NCI-H2196 treated with DMSO at 0.1 percent for 48 hours (cell line): Measurements from ENCODE around the gene OPCML.

Source experiments
- DNase-seq: peaks from one replicate; lab custom pipeline; 2025; ENCODE audit not compliant: unreplicated experiment; lab: John Stamatoyannopoulos, UW

Gene OPCML

DNA sequence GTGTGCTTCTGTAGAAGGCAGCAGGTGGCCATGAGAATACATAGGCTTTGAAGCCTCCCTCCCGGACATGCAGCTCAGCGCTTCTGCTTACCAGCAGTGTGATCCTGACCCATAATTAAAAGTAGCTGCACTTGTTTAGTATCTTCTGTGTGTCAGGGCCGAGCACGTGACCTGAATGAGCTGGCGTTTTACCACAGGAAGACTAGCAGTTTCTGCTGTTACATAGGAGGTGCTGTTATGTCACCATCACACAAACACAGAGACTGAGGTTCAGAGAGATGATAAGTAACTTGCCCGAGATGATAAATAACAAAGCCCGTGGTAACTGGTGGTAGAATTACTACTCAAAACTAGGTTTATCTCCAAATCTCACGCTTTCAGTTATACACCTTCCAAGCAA lies 329.5 kb downstream of the OPCML start:
- DNase-seq, result no peak

DNA sequence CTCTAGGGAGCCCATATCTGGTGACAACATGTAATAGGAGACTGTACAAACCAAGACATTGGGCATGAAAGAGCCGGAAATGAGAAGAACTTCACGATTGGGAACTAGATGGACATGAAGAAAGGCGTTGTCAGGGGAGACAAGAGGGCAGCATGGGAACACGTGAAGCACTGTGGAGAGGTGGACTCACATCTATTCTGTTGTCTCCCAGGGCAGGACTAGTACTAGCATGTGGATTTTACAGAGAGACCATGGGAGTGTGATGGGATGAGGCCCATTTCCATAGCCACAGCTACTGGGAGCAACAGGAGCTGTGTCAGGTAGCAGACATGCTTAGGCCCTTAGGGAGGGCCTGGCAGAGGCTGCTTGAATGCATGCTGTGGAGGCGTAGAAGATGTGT lies 333.9 kb downstream of the OPCML start:
- DNase-seq, result no peak

DNA sequence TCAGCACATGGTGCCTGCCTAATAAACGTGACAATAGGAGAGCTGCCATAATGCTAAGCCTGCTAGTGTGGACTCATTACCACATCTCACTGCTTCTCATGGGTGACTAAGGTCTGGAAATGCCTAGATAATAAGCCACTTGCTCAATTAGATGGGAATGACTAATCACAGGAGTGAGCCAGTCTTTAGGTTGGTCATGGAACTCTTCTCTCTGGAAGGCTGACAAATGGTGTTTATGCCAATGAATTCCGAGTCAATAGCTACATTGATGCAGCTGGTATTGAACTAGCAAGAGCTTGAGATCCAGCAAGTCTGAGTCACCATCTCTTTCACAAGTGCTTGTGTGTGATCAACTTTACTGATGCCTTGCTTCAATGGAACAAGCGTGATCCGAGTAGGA lies 334.9 kb downstream of the OPCML start:
- DNase-seq, result no peak

DNA sequence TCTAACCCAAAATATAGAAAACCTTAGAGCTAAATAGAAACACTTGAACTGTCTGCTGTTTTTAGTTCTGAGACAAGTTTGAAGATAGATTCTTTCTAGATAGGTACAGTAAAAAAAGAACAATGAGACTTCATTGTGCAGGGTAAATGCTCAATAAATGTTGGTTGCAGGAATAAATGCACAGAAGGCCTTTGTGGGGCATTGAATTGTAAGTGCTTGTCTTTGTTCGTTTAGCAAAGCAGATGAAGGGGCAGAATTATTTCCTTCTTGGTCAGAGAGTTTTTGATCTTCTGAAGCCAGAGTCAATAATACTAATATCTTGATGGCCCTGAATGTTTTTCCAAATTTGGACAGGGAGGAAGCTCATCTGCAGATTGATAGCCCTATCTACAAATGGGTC lies 340.4 kb downstream of the OPCML start:
- DNase-seq, result no peak

DNA sequence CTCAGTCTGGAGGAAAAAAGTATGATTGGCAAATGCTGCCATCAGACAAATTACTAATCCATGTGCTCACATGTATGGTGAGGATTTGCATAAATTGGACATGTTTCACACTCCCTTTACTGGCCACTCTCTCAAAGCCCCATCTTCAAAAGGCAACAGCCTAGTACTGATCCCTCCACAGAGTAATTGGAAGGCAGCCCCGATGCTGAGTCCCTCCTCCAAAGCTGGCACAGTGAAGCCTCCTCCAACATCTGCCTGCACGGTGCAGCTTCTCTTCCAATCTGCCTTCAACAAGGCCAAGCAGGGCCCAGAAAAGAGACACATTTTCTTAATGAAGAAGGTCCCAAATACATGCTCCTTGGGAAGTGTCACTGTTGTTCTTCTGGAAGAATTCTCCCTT lies 350.6 kb downstream of the OPCML start:
- no peak for DNase-seq

DNA sequence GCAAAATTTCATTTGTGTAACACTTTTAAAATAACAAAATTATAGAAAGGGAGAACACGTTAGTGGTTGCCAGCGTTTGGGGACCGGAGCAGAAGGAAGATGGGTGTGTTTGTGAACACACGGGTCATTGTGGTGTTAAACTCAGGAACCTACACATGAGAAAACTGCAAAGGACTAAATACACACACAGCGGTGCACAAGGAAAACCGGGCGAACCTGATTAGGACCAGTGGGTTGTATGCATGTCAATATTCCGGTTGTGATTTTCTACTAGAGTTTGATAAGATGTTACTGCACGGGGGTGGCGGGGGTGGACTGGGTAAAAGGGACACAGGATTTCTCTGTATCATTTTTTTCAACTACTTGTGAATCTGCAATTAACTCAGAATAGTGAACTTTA lies 351.2 kb downstream of the OPCML start:
- DNase-seq, result no peak

DNA sequence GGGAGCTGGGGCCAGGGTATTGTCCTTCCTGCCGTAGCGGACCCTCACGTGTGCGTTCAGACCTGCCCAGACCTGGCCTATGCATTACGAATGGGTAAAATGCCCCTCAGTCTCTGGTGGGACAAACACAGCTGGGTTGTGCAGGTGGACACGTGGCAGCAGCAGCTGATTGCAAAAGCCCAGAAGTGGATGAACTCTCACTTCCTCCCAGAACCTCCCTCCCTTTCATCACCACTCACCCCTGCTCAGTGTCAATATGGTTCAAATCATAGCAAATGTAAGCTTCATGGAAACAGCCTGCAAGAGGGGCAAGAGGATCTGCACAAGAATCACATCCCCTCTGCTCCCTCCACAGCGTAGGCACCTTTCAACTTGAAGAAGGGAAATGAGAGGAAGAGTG lies 352.1 kb downstream of the OPCML start:
- no peak for DNase-seq

DNA sequence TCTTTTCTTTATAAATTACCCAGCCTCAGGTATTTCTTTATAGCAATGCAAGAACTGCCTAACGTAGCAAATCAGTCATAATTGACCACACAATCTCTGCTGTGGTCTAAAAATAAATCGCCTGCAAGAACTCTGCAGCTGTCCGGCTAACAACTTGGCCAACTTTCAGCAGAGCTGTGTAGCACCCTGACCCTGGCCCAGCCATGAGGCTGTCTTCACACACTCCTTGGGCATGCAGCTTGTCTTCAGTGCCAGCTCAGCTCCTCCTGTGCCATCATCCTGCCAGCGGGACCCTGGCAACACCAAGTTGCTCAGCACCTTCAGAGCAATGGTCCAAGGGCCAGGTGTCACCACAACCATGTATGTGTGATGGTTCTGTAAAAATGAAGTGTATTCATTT lies 355.6 kb downstream of the OPCML start:
- no peak for DNase-seq

DNA sequence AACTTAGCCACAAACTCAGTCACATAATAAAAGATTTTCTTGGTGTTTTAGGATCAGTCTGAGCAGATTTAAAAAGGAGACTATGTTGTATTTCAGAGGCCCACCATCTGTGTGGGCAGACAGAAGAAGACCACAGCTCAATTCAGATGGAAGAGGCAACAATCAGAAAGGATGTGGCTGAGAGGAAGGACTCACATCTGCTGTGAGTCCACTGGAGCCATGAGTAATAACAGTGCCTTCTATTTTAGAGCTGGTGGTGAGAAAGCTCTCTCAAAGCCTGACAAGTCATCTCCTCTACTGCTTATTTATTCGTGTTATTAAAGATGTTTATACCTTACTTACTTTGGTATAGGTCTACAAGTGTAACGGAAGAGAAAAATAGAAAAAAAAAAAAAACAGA lies 357.2 kb downstream of the OPCML start:
- DNase-seq, result no peak

DNA sequence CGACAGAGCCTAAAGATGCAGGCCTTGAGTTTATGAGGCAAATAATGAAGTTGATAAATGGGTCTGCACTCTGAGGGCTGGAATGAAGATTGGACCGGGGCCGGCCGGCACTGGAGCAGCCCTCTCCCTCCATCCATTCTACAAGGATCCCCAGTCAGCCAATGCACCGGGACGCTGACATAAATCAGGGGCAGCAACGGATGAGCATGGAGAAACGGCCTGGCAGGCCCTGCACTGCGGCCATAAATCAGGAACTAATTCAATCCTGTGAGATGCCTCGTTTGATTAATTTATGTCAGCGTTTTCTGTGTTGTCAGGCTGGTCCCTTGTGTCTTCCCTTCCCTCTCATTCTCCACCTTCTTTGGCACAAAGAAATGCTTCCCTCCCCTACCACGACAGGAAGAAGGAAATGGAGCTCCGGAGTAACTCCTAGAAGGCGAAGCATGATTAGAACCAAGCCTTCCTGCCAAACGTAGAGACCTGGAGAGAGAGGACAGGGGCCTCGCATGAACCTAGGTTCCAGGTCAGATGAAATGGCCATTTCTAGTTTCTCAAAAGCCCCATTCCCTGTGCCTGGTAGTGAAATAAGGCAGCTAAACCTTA lies 358.4 kb downstream of the OPCML start:
- no peak for DNase-seq

DNA sequence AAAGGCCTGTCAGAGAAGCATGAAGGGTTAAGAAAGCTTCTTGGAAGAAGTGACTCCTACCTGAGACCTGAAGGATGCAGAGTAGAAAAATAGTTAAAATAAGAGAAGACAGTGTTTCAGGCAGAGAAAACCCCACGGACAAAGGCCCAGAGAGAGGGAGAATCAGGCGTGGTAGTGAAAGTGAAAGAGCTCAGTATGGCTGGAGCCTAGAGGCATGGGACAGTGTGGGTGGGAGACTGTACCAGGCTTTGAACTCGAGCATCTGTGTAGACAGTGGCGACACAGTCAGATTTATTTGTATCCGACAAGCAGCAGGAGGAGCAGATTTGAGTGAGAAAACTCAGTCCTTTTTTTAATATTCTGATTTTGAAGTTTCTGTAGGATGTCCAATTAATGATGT lies 360.0 kb downstream of the OPCML start:
- DNase-seq, result no peak

DNA sequence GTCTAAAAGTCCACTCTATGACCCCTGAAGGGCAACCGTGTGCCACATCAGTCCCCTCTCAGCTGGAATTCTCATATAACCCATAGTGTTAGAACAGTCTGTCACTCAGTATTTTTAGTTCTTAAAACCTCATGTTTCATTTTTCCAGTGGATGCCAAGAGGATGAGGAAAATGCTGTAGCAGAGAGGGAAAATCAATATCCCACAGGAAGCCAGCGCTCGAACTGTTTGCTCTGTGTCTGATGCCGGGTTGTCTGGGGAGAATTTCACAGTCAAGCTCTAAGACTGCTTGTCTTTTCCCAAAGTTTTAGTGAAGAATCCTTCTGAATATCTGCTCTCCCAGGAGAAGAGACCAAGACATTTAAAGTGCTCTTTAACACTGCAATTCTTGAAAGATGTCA lies 360.9 kb downstream of the OPCML start:
- DNase-seq, result no peak

DNA sequence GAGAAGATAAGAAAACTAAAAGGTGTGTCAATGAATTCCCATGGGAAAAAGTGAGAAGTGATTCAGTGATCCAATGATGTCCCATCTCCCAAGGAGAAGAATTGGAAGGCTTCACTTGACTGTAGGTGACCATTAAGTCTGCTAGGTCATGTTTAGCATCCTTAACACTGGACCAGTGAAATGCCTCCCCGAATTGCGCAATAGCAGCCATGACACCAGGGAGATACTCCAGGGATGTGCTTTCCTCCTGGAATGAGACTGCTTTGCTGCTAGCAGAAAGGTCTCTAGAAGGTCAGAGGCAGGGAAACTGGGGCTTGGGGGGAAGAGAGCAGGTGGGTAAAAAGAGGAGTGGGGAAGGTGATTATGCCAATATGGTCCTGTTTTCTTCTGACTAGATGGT lies 364.3 kb downstream of the OPCML start:
- no peak for DNase-seq

DNA sequence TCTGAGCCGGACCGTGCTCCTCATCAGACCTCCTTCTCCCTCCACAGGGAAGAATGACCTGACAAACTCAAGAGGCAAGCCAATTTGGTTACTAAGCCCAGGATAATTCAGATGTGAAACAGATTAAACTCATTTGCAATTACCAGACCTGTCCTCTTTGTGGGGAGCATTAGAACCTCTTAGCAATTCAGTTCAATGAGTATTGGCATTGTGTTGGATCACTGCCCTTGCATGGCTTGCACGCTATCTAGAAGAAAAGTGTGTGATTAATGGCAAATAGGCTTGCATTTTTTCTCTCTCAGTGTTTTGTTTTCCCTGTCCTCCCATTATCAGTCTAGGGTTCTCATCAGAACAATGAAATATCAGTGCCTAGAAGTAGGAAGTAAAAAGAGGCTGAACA lies 365.6 kb downstream of the OPCML start:
- no peak for DNase-seq

DNA sequence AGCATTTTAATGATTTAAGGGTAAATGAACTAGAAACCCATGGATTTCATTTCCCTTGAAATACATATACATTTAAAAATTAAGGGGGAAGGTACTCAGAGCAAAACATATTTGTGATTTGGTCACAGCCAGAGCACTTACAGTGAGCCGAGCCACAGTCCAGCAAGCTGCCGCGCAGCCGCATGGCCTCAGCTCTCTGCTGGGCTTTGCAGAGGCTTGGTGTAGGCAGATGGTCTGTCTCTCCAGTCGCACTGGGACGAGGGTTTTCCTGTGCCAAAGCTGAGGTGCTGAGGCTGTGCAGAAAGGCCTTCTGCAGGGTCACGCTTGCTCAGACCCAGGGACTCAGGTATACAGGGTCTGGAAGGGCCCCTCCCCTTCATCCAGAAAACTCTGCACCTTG lies 367.3 kb downstream of the OPCML start:
- DNase-seq, result no peak

DNA sequence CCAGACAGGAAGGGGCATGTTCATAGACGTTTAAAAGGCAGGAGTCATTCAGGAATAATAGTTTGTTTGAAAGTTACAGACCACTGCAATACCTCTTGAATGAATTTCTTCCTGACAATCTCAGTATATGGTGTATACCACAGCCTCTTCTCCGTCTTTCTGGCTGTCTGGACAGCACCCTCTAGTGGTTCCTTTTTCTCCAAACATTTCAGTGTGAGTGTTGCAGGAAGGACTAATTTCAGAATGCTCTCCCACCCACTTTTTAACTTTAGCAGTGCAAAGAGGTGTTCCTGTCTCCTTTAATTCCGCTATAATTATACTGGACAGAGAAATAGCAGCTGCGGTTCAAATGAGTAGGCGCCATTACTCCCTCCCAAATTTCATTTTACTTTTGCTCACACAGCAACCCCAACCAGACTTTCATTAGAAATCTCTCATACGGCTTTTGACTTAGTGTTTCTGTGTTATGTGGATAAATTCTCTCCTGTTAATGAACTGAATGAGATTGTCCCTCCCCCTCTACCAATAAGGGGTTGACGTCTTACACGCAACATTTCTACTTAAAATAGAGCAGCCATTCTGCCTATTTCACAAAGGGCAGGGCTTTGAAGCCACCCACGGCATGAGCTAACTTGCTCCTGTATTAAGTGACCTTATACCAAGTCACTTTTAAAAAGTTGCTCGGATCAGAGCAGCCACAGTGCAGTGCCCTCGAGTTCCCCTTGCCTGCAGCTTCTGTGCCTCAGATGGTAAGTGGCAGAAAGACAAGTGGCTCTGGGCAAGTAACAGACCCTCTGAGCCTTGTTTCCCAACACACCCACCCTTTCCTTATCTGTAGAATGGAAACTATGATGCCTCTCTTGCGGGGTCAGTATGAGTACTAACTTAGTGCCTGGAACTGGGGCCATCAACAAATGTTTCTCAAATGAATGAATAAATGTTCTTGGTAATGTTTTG lies 368.6 kb downstream of the OPCML start:
- no peak for DNase-seq

DNA sequence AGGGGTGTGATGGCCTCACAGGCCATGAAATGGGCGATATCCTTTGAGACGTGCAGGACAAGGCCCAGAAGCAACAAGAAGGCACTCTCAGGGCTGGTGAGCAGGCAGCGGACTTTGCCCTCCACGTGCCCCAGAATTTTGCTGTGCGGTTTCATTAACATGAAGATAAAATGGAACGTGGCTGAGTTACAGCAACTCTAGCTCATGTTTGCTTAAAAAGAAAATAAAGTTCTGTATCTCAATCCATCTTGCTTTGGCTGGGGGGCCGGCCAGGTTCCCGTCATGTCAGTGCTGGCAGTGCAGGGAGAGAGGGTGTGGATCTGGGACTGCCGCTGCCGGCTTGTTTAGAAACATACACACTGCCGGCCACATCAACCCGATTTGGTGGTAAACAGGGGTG lies 370.1 kb downstream of the OPCML start:
- DNase-seq, result no peak

DNA sequence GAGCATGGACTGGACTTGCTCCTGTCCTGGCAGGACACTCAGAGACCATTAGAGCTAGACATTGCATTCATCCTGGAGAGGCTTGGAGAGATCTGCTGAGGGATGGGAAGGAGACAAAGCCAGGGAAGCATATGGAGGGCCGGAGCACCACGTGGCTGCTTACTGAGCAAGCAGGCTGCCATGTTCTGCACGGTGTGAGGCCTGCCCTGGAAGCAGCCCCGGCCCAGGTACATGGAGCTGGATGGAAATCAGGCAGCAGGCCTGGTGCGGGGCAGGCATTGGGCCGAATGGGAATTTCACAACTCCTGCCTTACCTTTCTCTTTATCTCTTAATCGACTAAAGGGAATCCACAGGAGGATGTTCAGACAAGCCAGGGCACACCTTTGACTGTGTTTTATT lies 371.5 kb downstream of the OPCML start:
- DNase-seq, result no peak

DNA sequence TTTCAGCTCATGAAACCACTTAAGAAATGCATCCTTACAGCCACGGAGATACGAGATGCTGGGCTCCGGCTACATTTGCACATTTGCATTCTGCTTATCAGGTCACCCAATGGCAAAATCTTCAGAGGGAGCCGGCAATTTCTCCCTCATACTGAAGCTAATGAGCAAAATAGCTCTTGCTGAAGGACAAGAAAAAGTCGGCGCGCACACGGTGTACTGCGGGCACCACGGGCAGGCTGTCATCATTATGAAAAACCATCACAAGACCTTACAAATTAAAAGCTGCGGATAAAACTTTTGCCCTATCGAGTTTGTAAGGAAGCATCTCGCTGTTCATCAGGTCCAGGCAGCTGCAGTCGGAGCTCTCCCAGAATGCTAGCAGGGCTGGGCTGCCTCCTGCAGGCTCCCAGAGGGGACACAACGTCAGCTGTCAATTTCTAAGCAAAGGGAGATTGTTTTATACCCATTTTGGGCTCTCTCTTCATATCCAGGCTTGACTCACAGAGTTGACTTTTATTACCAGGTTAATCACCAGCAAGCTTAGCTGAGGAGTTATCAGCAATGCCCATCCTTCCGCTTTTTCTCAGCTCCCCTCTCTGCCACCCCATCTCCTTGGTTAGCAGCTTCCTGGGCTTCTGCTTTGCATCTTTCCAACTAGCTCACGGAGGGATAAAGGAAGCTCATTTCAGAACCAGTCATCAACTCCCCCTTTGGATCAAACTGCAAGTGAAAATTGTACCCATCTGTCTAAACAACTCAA lies 375.1 kb downstream of the OPCML start:
- DNase-seq, result no peak

DNA sequence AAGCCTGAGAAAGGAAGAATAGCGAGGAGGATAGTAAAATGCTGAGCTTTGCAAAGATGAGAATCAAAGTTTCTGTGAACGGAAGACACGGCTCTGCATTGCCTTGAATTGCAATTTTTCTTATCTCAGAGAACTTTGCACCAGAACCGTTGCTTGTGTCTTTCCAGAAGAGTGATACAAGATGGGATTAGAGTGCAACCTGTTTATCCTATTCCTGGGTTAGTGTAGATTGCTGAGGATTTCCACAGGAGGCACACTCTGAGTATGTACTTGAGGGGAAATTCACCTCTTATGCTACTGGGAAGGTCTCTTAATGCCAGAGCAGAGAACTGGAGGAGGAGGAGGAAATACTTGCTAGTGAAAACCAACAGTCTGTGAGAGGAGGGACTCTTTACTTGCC lies 377.5 kb downstream of the OPCML start:
- DNase-seq, result no peak

DNA sequence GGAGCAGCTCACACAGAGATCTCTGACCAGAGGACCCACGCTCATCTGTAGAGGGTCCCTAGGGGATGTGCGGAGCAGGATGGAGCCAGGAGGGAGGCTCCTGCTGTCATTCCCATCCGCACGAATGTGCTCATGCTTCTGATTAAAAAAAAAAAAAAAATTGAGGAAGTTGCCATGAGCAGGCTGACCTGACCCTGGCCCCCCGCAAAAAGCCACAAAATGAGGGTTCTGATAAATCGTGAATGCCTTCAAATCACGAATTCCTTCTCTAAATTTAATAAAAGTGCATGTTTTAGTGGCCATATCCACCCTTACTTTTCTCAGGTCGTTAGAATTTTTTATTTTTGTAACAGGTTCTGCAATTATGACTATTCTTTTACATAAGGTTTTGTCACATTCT lies 378.2 kb downstream of the OPCML start:
- DNase-seq, result no peak

DNA sequence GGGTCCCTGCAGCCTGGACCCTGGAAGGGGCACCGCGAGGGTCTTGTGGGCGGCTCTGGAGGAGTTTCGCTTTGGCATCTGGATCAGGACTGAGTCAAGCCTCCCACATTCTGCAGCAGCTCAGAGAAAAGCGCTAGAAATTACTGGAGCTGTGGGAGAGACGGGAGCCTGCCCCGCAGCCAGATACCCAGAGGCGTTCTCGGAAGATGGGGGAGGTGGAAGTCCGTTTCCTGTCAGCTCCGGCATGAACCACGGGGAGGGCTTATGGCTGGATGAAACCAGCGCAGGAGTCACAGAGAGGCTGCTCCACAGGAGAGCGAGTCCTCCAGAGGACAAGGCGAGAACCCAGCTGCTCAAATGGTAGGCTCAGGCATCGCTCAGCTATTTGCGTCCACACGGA lies 379.3 kb downstream of the OPCML start:
- DNase-seq, result no peak
